Measurements from ENCODE around the gene APBA2. TPM values are rescaled to one million over a fixed set of nuclear protein-coding genes. Genes with fewer than 3 reads are reported as not detected.

Gene APBA2
- polyA plus RNA-seq, 2 of the 4 experiments (the other 2 are of a cell fraction): 11.4 to 12.6 TPM

DNA sequence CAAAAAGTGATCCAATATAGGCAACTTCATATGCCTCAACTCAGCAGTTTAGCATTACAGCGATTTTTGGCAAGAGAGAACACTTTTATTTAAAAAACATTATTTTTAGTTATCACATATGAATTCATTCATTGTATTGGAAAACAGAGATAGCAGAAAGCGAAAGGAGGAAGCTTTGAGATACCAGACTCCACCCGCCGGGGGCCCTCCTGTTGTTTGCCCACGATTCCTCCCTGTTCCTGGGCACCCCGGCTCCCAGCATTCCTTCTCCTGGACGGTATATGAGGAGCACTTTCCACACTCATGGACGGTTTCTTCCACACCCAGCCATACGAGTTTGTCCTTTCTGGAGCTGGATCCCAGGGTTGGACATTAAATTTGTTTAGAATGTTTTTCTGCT lies 18.2 kb downstream of the APBA2 start (continued):
- TF ChIP-seq EP300 (IDR thresholded peaks at IDR 0.05): no peak
- no peak for TF ChIP-seq GATA3 (IDR thresholded peaks at IDR 0.05; ENCODE audit: borderline replicate concordance)
- TF ChIP-seq, protein P1, sequence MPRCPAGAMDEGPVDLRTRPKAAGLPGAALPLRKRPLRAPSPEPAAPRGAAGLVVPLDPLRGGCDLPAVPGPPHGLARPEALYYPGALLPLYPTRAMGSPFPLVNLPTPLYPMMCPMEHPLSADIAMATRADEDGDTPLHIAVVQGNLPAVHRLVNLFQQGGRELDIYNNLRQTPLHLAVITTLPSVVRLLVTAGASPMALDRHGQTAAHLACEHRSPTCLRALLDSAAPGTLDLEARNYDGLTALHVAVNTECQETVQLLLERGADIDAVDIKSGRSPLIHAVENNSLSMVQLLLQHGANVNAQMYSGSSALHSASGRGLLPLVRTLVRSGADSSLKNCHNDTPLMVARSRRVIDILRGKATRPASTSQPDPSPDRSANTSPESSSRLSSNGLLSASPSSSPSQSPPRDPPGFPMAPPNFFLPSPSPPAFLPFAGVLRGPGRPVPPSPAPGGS (IDR thresholded peaks at IDR 0.05): no peak
- TF ChIP-seq ZC3H11A (IDR thresholded peaks at IDR 0.05): no peak
- TF ChIP-seq ESRRA (IDR thresholded peaks at IDR 0.05; ENCODE audit: borderline replicate concordance, low read length): no peak
- TF ChIP-seq, protein P2, sequence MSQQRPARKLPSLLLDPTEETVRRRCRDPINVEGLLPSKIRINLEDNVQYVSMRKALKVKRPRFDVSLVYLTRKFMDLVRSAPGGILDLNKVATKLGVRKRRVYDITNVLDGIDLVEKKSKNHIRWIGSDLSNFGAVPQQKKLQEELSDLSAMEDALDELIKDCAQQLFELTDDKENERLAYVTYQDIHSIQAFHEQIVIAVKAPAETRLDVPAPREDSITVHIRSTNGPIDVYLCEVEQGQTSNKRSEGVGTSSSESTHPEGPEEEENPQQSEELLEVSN (IDR thresholded peaks at IDR 0.05; ENCODE audit: borderline replicate concordance, low read depth): no peak
- TF ChIP-seq NPAS2 (CRISPR knock-in tag; IDR thresholded peaks at IDR 0.05; ENCODE audit: borderline replicate concordance): no peak
- TF ChIP-seq RNF2 (IDR thresholded peaks at IDR 0.05; ENCODE audit: borderline replicate concordance, low read depth): no peak

DNA sequence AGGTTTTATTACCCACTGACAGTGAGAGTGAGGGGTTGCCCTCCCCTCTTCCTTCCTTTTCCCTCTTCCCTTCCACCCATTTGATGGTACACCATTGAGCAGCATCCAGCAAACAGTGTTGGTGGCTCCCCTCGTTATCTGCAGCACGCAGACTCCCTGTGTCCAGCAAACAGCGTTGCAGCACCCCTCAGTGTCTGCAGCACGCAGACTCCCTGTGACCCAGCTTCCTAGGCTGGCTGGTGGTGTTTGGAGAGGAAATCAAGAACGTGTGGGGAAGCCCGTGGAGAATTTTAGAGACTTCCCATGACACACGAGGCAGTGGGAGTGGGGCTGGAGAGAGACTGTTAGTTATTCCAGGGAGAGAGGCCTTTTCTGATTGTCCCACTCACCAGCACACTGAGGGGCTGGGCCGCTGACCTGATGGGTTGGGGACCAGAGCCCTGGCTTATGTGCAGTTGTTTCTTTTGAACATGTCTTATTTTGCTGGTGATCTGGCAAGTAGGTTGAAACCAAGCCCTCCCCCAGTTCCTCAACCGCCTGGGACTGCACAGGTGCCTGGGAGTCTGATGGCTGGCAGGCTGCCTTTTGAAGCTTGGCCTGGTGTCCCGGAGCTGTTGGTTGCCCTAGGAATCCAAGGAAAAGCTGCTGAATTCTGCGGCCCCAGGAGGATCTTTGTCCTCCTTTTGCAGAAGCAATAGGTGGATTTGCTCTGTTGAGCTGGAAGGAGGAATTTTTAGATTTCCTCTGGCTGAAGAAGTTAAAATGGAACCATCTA lies 19.0 kb downstream of the APBA2 start:
- no peaks in the 10 kb centered on the region for H3K4me1 ChIP-seq
- H3K4me2 ChIP-seq: no peak overlapping the region
- TF ChIP-seq POLR2AphosphoS2 (conservative IDR thresholded peaks at IDR 0.05; ENCODE audit: low read length) (no peak), NFE2L2 (conservative IDR thresholded peaks at IDR 0.05; ENCODE audit: low read length) (no peak), KDM5A (IDR thresholded peaks at IDR 0.05) (no peak), CHD4 (IDR thresholded peaks at IDR 0.05; ENCODE audit: borderline replicate concordance) (no peak), ESRRA (IDR thresholded peaks at IDR 0.05; ENCODE audit: borderline replicate concordance, low read length) (no peak), TP53 (CRISPR knock-in tag; IDR thresholded peaks at IDR 0.05) (no peak), TFCP2L1 (CRISPR knock-in tag; IDR thresholded peaks at IDR 0.05) (no peak)
- no peak overlapping the region for H3K4me3 ChIP-seq
- no peak overlapping the region for H3K27ac ChIP-seq
- WGBS (ENCODE audit: missing lambda C conversion rate): 78% methylated on average over 11 of the region's 11 CpGs
- FAIRE-seq (no peak), ATAC-seq (no peak), DNase-seq (ENCODE audit: low read depth in 1 of 2, low spot score in 1 of 2) (no peak)
- H3K9me3 ChIP-seq: no peaks in the 10 kb centered on the region
- POLR2A ChIA-PET: no interaction called here
- CTCF ChIA-PET: interaction anchor here (0.9 to 2.4 kb wide), 3 partner anchors 13 to 199 kb away, joined by 3 to 7 read pairs (median 5); partner anchors contain the start of gene APBA2

DNA sequence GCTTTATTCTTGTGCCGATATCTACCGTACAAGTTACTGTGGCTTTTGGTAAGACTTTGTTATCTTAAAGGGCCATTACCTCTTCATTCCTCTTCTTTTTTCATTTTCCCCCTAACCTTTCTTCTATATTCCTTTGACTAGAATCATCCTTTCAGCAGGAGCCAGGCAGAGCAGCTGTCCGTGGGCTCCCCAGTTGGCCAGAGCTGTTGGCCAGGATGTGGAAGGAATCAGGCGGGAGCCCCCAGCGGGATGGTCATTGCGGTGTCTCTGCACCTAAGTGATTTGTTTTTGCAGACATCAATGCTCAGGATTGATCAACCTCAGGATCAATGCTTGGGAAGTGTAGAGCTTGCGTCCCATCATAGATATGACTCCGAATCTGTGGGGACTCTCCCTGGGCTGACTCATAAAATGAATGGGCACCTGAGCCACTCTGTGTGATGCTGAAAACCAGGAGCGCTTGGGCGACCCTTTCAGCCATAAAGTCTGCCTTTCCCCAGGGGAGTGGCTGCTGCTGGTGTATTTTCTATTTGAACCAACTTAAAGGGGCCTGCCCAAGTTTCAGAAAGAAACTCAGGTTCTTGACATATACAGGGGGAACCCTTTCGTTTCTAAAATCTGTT lies 21.7 kb downstream of the APBA2 start:
- H3K4me1 ChIP-seq: no peaks in the 10 kb centered on the region

More for the DNA sequence above, 21.7 kb downstream of the APBA2 start:
- no peaks in the 10 kb centered on the region for H3K9me3 ChIP-seq
- H3K27ac ChIP-seq: no peak overlapping the region
- CTCF ChIA-PET: interaction anchor here (1.0 kb wide), 1 partner anchor 12 kb away, joined by 3 read pairs; no protein-coding TSS in a partner anchor
- DNase-seq (ENCODE audit: low read depth in 1 of 2, low spot score in 1 of 2) (no peak), FAIRE-seq (no peak), ATAC-seq (no peak)
- TF ChIP-seq KDM5A (IDR thresholded peaks at IDR 0.05) (no peak), MAZ (IDR thresholded peaks at IDR 0.05; ENCODE audit: borderline replicate concordance, low read depth, low read length) (no peak), NPAS2 (CRISPR knock-in tag; IDR thresholded peaks at IDR 0.05; ENCODE audit: borderline replicate concordance) (no peak), RFX5 (IDR thresholded peaks at IDR 0.05) (no peak)
- TF ChIP-seq, protein P3, sequence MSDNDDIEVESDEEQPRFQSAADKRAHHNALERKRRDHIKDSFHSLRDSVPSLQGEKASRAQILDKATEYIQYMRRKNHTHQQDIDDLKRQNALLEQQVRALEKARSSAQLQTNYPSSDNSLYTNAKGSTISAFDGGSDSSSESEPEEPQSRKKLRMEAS (IDR thresholded peaks at IDR 0.05): no peak
- TF ChIP-seq, protein P2 (IDR thresholded peaks at IDR 0.05; ENCODE audit: borderline replicate concordance, low read depth): no peak
- TF ChIP-seq, protein P4, sequence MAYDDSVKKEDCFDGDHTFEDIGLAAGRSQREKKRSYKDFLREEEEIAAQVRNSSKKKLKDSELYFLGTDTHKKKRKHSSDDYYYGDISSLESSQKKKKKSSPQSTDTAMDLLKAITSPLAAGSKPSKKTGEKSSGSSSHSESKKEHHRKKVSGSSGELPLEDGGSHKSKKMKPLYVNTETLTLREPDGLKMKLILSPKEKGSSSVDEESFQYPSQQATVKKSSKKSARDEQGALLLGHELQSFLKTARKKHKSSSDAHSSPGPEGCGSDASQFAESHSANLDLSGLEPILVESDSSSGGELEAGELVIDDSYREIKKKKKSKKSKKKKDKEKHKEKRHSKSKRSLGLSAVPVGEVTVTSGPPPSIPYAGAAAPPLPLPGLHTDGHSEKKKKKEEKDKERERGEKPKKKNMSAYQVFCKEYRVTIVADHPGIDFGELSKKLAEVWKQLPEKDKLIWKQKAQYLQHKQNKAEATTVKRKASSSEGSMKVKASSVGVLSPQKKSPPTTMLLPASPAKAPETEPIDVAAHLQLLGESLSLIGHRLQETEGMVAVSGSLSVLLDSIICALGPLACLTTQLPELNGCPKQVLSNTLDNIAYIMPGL (CRISPR knock-in tag; IDR thresholded peaks at IDR 0.05; ENCODE audit: borderline replicate concordance): no peak
- 86% methylated on average over 11 of the region's 11 CpGs for WGBS (ENCODE audit: missing lambda C conversion rate)
- H3K4me2 ChIP-seq: no peak overlapping the region
- POLR2A ChIA-PET: no interaction called here
- no peak overlapping the region for H3K4me3 ChIP-seq
